Keratinocyte (primary cell): ENCODE measurements around the gene CCDC40. TPM values are rescaled to one million over a fixed set of nuclear protein-coding genes. Genes with fewer than 3 reads are reported as not detected.

Experiments used
- DNase-seq: peaks from one replicate; pipeline ENCODE4 v3.0.0-alpha.2; 2011; ENCODE audit warnings: low read depth, missing footprints, low spot score
- FAIRE-seq: peaks from 2 replicates; lab custom pipeline; 2011; peaks lifted over from hg19 to GRCh38; lab: Jason Lieb, UNC
- H2AFZ ChIP-seq: 2 replicates; pipeline ENCODE4 v1.6.0; 2012; ENCODE audit warnings: low read length, control low read depth, inconsistent platforms; ENCODE audit not compliant: control insufficient read depth
- H3K27ac ChIP-seq: 2 replicates; pipeline ENCODE4 v1.5.1; 2011; ENCODE audit warnings: low read length; ENCODE audit not compliant: control insufficient read depth, insufficient read depth
- H3K27me3 ChIP-seq: 3 replicates; pipeline ENCODE4 v1.6.0; 2011; ENCODE audit warnings: low read length; ENCODE audit not compliant: control insufficient read depth, insufficient read depth; ENCODE audit errors: extremely low read depth
- H3K36me3 ChIP-seq, 2 experiments: 2 replicates in 1 of 2; 3 replicates in 1 of 2; pipeline ENCODE4 v1.5.1; 2011; ENCODE audit warnings: low read length in 2 of 2, mild to moderate bottlenecking in 1 of 2; ENCODE audit not compliant: control insufficient read depth in 2 of 2, insufficient read depth in 2 of 2; ENCODE audit errors: extremely low read depth in 1 of 2
- H3K4me1 ChIP-seq: 3 replicates; pipeline ENCODE4 v1.5.1; 2011; ENCODE audit warnings: low read length; ENCODE audit not compliant: control insufficient read depth, insufficient read depth; ENCODE audit errors: extremely low read depth
- H3K4me2 ChIP-seq: 3 replicates; pipeline ENCODE4 v1.6.0; 2011; ENCODE audit warnings: low read depth, low read length; ENCODE audit not compliant: control insufficient read depth, insufficient read depth; ENCODE audit errors: extremely low read depth
- H3K4me3 ChIP-seq, 3 experiments: fragments of 200-600 bp in 1 of 3; sonication (generic) in 1 of 3; 2 replicates in 2 of 3; 3 replicates in 1 of 3; pipeline ENCODE4 v1.5.1; 2011 to 2016; ENCODE audit warnings: low read length in 3 of 3, mild to moderate bottlenecking in 3 of 3, control low read depth in 2 of 3, inconsistent platforms in 1 of 3, low read depth in 1 of 3, mixed read lengths in 1 of 3, mixed run types in 1 of 3, moderate library complexity in 1 of 3; ENCODE audit not compliant: control insufficient read depth in 2 of 3, insufficient read depth in 2 of 3; ENCODE audit errors: extremely low read depth in 1 of 3
- H3K79me2 ChIP-seq: 2 replicates; pipeline ENCODE4 v1.6.0; 2012; ENCODE audit warnings: low read length; ENCODE audit not compliant: control insufficient read depth, insufficient read depth
- H3K9ac ChIP-seq: 3 replicates; pipeline ENCODE4 v1.6.0; 2011; ENCODE audit warnings: low read length; ENCODE audit not compliant: control insufficient read depth, insufficient read depth; ENCODE audit errors: extremely low read depth
- H3K9me1 ChIP-seq: 3 replicates; pipeline ENCODE4 v1.6.0; 2011; ENCODE audit warnings: low read length; ENCODE audit not compliant: control insufficient read depth, insufficient read depth; ENCODE audit errors: extremely low read depth
- H3K9me3 ChIP-seq: 2 replicates; pipeline ENCODE4 v1.5.1; 2012; ENCODE audit warnings: low read depth, low read length; ENCODE audit not compliant: control insufficient read depth
- H4K20me1 ChIP-seq: 3 replicates; pipeline ENCODE4 v1.6.0; 2011; ENCODE audit warnings: low read length; ENCODE audit not compliant: control insufficient read depth, insufficient read depth; ENCODE audit errors: extremely low read depth
- CTCF ChIP-seq, 3 experiments: IDR thresholded peaks in 1 of 3; conservative IDR thresholded peaks in 1 of 3; optimal IDR thresholded peaks in 1 of 3; 2 replicates in 2 of 3; 3 replicates in 1 of 3; pipeline versions ENCODE3 to v1.5.1; 2011; ENCODE audit warnings: low read length in 3 of 3, mild to moderate bottlenecking in 3 of 3, moderate library complexity in 2 of 3, control low read depth in 1 of 3, inconsistent platforms in 1 of 3; ENCODE audit not compliant: insufficient read depth in 2 of 3; ENCODE audit errors: extremely low read depth in 1 of 3
- EZH2 ChIP-seq: IDR thresholded peaks from one replicate; pipeline ENCODE4 v1.6.1; 2012; ENCODE audit warnings: inconsistent platforms, mild to moderate bottlenecking, low read length, moderate library complexity
- dilution Hi-C: fragments of 300-500 bp; cut with MboI; formaldehyde crosslinking; loops from one replicate; pipeline ENCODE4 v1.7.0; 2020; ENCODE audit warnings: low sequenced_read_pairs; ENCODE audit not compliant: extremely low pct_ligation_motif_present
- polyA plus RNA-seq, 5 experiments: library from polyadenylated mRNA; depleted of rRNA in 3 of 5; stranded (reverse) in 3 of 5; stranded (forward) in 1 of 5; unstranded in 1 of 5; fragments of >200 nt; gene quantifications; 1 replicate in 1 of 5; 2 replicates in 3 of 5; 3 replicates in 1 of 5; pipeline versions ENCODE4 v1.2.1 to v1.2.3, GENCODE V29; 2011 to 2012; ENCODE audit warnings: missing spikeins in 2 of 5, low read depth in 1 of 5, low replicate concordance in 1 of 5

The CCDC40 gene
- polyA plus RNA-seq, 1 donor (not counting 4 experiments of a cell fraction or from before 2014, with no cell fraction given) = 2.4 TPM

GRCh38 chr17:80097127-80097621 is 60.7 kb downstream of the CCDC40 start:
- Histone ChIP-seq H3K4me2 (no peak overlapping the region), H3K36me3 (no peaks in the 10 kb centered on the region), H3K79me2 (no peaks in the 10 kb centered on the region), H4K20me1 (no peaks in the 10 kb centered on the region), H3K9me1 (no peaks in the 10 kb centered on the region), H3K9me3 (no peaks in the 10 kb centered on the region), H3K9ac (no peak overlapping the region), H2AFZ (no peak overlapping the region), H3K4me1 (peaks cover 5% of the 10 kb centered on the region), H3K27ac (no peak overlapping the region), H3K27me3 (no peaks in the 10 kb centered on the region), H3K4me3 (no peak overlapping the region)
- FAIRE-seq (no peak), DNase-seq (no peak)
- dilution Hi-C loops = no loop called here
- TF ChIP-seq EZH2 (no peak), CTCF (optimal IDR thresholded peaks at IDR 0.05 in 1 of 3, IDR thresholded peaks at IDR 0.05 in 1 of 3, conservative IDR thresholded peaks at IDR 0.05 in 1 of 3; ENCODE audit: extremely low read depth in 1 of 3, insufficient read depth in 2 of 3, low read length in 3 of 3) (no peak)

- Histone ChIP-seq H3K9me1 (no peaks in the 10 kb centered on the region), H3K27ac (no peak overlapping the region), H4K20me1 (no peaks in the 10 kb centered on the region), H3K9me3 (no peaks in the 10 kb centered on the region), H3K27me3 (no peaks in the 10 kb centered on the region), H2AFZ (no peak overlapping the region), H3K9ac (no peak overlapping the region), H3K36me3 (no peaks in the 10 kb centered on the region), H3K4me1 (peaks cover 14% of the 10 kb centered on the region), H3K79me2 (no peaks in the 10 kb centered on the region), H3K4me3 (no peak overlapping the region), H3K4me2 (no peak overlapping the region)
- DNase-seq (no peak), FAIRE-seq (no peak)
- TF ChIP-seq CTCF (optimal IDR thresholded peaks at IDR 0.05 in 1 of 3, IDR thresholded peaks at IDR 0.05 in 1 of 3, conservative IDR thresholded peaks at IDR 0.05 in 1 of 3; ENCODE audit: extremely low read depth in 1 of 3, insufficient read depth in 2 of 3, low read length in 3 of 3) (no peak), EZH2 (no peak)
- dilution Hi-C loops = no loop called here
These were observed 61.6 kb downstream of the CCDC40 start for GRCh38 chr17:80097844-80098691.
